Ishikawa (cell line): ENCODE data around the gene EEF1AKMT3.

Source experiments
- CEBPB ChIP-seq: IDR thresholded peaks from 2 replicates; pipeline ENCODE4 v1.6.1; 2012
- CREB1 ChIP-seq: IDR thresholded peaks from 2 replicates; pipeline ENCODE4 v1.6.1; 2012; ENCODE audit warnings: low read depth
- EGR1 ChIP-seq: IDR thresholded peaks from 2 replicates; pipeline ENCODE4 v1.6.1; 2012
- EP300 ChIP-seq: IDR thresholded peaks from 2 replicates; pipeline ENCODE4 v1.6.1; 2012; ENCODE audit warnings: borderline replicate concordance
- FOXM1 ChIP-seq: IDR thresholded peaks from 2 replicates; pipeline ENCODE4 v1.6.1; 2012; ENCODE audit warnings: low read depth, borderline replicate concordance
- MAX ChIP-seq: IDR thresholded peaks from 2 replicates; pipeline ENCODE4 v1.6.1; 2012
- NFIC ChIP-seq: IDR thresholded peaks from 2 replicates; pipeline ENCODE4 v1.6.1; 2012
- RAD21 ChIP-seq: IDR thresholded peaks from 2 replicates; pipeline ENCODE4 v1.6.1; 2012; ENCODE audit warnings: low read depth
- REST ChIP-seq: IDR thresholded peaks from 2 replicates; pipeline ENCODE4 v1.6.1; 2012; ENCODE audit warnings: low read depth, mild to moderate bottlenecking
- TAF1 ChIP-seq: IDR thresholded peaks from 2 replicates; pipeline ENCODE4 v1.6.1; 2012; ENCODE audit warnings: low read depth, mild to moderate bottlenecking
- TCF12 ChIP-seq: IDR thresholded peaks from 2 replicates; pipeline ENCODE4 v1.6.1; 2012; ENCODE audit warnings: low read depth
- TEAD4 ChIP-seq: IDR thresholded peaks from 2 replicates; pipeline ENCODE4 v1.6.1; 2012
- USF1 ChIP-seq: IDR thresholded peaks from 2 replicates; pipeline ENCODE4 v1.6.1; 2012
- YY1 ChIP-seq: IDR thresholded peaks from 2 replicates; pipeline ENCODE4 v1.6.1; 2012; ENCODE audit warnings: low read depth
- ZBTB7A ChIP-seq: IDR thresholded peaks from 2 replicates; pipeline ENCODE4 v1.6.1; 2012; ENCODE audit warnings: low read depth

The EEF1AKMT3 gene

GRCh38 chr12:57731411-57732080, 40.9 kb upstream of the EEF1AKMT3 start:
- no peak for TF ChIP-seq CREB1
- TF ChIP-seq REST: no peak
- no peak for TF ChIP-seq CEBPB
- no peak for TF ChIP-seq TAF1
- no peak for TF ChIP-seq TCF12
- no peak for TF ChIP-seq YY1
- no peak for TF ChIP-seq NFIC
- TF ChIP-seq MAX: no peak
- TF ChIP-seq EP300: no peak

GRCh38 chr12:57732270-57732669, 40.1 kb upstream of the EEF1AKMT3 start:
- TF ChIP-seq REST (no peak), TEAD4 (no peak), CREB1 (no peak), RAD21 (no peak), MAX (no peak), NFIC (no peak), ZBTB7A (no peak), YY1 (no peak), FOXM1 (no peak), EP300 (no peak), EGR1 (no peak), TCF12 (no peak), USF1 (no peak), CEBPB (no peak), TAF1 (no peak)

- no peak for TF ChIP-seq EP300
- TF ChIP-seq ZBTB7A: no peak
- no peak for TF ChIP-seq MAX
- no peak for TF ChIP-seq TEAD4
- TF ChIP-seq CREB1: no peak
- TF ChIP-seq YY1: no peak
- TF ChIP-seq RAD21: no peak
- TF ChIP-seq EGR1: no peak
- no peak for TF ChIP-seq TCF12
- no peak for TF ChIP-seq FOXM1
- TF ChIP-seq USF1: no peak
- TF ChIP-seq TAF1: no peak
- TF ChIP-seq CEBPB: no peak
- TF ChIP-seq REST: no peak
- no peak for TF ChIP-seq NFIC
These were observed 39.5 kb upstream of the EEF1AKMT3 start for GRCh38 chr12:57732726-57733593.
